MG63 (cell line): ENCODE measurements around the gene SHKBP1. TPM values are rescaled to one million over a fixed set of nuclear protein-coding genes. Genes with fewer than 3 reads are reported as not detected.
"Not testable (repeated sequence)": the region's sequence is repeated elsewhere in the genome, so short reads cannot be mapped to it uniquely, and the experiment has no call there.

Source experiments
- DNase-seq: peaks from one replicate; pipeline ENCODE4 v3.0.0-alpha.2; 2020
- H3K27me3 ChIP-seq: fragments of 250-450 bp; sonication (Bioruptor Pico); 2 replicates; pipeline ENCODE4 v1.5.1; 2020; ENCODE audit warnings: mild to moderate bottlenecking, moderate library complexity
- H3K36me3 ChIP-seq: fragments of 250-450 bp; sonication (Bioruptor Pico); 2 replicates; pipeline ENCODE4 v1.5.1; 2020; ENCODE audit warnings: mild to moderate bottlenecking, moderate library complexity
- H3K4me3 ChIP-seq: fragments of 250-450 bp; sonication (Bioruptor Pico); 2 replicates; pipeline ENCODE4 v1.5.1; 2020; ENCODE audit warnings: mild to moderate bottlenecking, moderate library complexity
- H3K9me3 ChIP-seq: fragments of 250-450 bp; sonication (Bioruptor Pico); 2 replicates; pipeline ENCODE4 v1.5.1; 2020; ENCODE audit warnings: mild to moderate bottlenecking, moderate library complexity
- total RNA-seq: library from RNA; depleted of rRNA; stranded (reverse); fragments of >200 nt; shearing (Covaris generic); gene quantifications from 2 replicates; pipeline ENCODE4 v1.2.3, GENCODE V29; 2014; ENCODE audit warnings: low replicate concordance

The SHKBP1 gene
- total RNA-seq, 1 experiment from 2014 or later = 105 TPM

GRCh38 chr19:40613690-40614621 is 37.3 kb downstream of the SHKBP1 start:
- peaks cover 56% of the 10 kb centered on the region for H3K36me3 ChIP-seq
- H3K9me3 ChIP-seq = no peaks in the 10 kb centered on the region
- no peaks in the 10 kb centered on the region for H3K27me3 ChIP-seq
- peak; percentile 85 for DNase-seq
- H3K4me3 ChIP-seq = peak overlapping the region; percentile 54

GRCh38 chr19:40614622-40615411 is 38.1 kb downstream of the SHKBP1 start:
- Histone ChIP-seq H3K36me3 (peaks cover 64% of the 10 kb centered on the region), H3K27me3 (no peaks in the 10 kb centered on the region), H3K4me3 (peak overlapping the region; percentile 54), H3K9me3 (no peaks in the 10 kb centered on the region)
- peak; percentile 98 for DNase-seq

GRCh38 chr19:40616178-40616577 is 39.5 kb downstream of the SHKBP1 start:
- Histone ChIP-seq H3K27me3 (no peaks in the 10 kb centered on the region), H3K4me3 (no peak overlapping the region), H3K9me3 (no peaks in the 10 kb centered on the region), H3K36me3 (peaks cover 75% of the 10 kb centered on the region)
- no peak for DNase-seq

DNA sequence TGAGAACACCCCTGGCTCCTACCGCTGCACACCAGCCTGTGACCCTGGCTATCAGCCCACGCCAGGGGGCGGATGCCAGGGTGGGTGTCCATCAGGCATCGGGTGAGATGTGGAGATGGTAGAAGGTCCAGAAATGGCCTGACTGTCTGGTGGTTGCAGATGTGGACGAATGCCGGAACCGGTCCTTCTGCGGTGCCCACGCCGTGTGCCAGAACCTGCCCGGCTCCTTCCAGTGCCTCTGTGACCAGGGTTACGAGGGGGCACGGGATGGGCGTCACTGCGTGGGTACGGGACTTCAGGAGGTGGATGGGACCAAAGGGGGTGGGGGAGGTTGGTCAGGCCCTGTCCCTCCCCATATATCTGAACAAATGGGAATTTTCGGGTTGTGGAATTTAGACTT is 40.3 kb downstream of the SHKBP1 start:
- Histone ChIP-seq H3K4me3 (no peak overlapping the region), H3K9me3 (no peaks in the 10 kb centered on the region), H3K36me3 (peaks cover 81% of the 10 kb centered on the region), H3K27me3 (no peaks in the 10 kb centered on the region)
- no peak for DNase-seq

DNA sequence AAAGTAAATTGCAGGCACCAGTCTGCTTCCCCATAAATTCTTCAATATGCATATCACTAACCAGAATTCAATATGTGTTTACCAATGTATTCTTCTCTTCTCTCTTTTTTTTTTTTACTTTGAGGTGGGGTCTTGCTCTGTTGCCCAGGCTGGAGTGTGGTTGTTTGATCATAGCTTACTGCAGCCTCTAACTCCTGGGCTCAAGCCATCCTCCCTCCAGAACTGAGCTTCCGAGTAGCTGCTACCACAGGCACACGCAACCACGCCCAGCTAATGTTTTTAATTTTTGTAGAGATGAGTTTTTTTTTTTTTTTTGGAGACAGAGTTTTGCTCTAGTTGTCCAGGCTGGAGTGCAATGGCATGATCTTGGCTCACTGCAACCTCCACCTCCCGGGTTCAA is 41.3 kb downstream of the SHKBP1 start:
- Histone ChIP-seq H3K36me3 (peaks cover 81% of the 10 kb centered on the region), H3K9me3 (no peaks in the 10 kb centered on the region), H3K4me3 (no peak overlapping the region), H3K27me3 (no peaks in the 10 kb centered on the region)
- no peak for DNase-seq

DNA sequence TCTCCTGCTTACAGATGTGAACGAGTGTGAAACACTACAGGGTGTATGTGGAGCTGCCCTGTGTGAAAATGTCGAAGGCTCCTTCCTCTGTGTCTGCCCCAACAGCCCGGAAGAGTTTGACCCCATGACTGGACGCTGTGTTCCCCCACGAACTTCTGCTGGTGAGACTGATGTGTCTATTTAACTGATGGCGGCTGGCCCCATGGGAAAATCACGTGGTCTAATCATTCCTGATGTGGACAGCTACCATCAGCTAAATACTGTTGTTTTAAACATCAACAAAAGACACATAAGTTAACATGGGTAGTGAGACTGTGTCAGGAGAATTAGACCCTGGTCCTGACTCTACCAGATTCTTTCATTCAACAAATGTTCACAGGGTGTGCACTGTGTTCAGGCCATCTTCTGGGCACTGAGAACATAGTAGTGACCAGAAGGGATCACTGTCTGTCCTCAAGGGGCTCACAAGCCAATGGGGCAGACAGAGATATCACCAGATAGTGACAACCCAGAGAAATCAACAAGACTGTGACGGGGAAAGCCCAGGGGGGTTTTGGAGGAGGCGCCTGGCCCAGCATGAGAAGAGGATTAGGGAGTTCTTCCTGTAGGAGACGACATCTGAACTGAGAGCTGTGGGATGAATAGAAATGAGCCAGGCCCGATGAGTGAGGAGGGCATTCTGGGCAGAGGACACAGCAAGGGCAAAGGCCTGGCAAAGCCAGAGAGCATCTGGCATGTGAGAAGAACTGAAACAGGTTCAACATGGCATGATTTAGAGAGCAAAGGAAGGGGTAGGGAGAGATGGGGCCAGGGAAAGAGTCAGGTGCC is 42.9 kb downstream of the SHKBP1 start:
- DNase-seq = no peak
- H3K36me3 ChIP-seq = peaks cover 82% of the 10 kb centered on the region
- no peaks in the 10 kb centered on the region for H3K27me3 ChIP-seq
- no peaks in the 10 kb centered on the region for H3K9me3 ChIP-seq
- H3K4me3 ChIP-seq = no peak overlapping the region

DNA sequence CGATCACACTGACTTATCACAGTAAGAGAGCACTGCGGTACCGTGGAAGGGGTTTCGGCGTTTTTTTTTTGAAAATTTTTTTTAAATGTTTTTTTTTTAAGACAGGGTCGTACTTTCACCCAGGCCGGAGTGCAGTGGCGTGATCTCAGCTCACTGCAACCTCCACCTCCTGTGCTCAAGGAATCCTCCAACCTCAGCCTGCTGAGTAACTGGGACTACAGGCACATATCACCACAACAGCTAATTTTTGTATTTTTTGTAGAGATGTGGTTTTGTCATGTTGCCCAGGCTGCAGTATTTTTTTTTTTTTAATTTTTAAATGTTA is 43.5 kb downstream of the SHKBP1 start:
- no peaks in the 10 kb centered on the region for H3K27me3 ChIP-seq

DNA sequence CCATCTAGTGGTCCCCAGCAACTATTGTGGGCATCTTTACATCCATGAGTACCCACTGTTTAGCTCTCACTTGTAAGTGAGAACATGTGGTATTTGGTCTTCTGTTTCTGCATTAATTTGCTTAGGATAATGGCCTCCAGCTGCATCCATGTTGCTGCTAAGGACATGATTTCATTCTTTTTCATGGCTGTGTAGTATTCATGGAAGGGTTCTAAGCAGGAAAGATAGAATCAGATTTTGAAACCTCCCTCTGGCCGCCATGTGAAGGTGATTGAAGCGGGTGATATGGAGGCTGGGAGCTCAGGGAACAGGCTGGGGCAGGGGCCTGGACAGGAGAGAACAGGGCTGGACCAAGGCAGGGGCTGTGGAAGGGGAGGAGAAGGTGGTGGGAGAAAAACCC is 44.6 kb downstream of the SHKBP1 start:
- peaks cover 88% of the 10 kb centered on the region for H3K36me3 ChIP-seq
- no peak overlapping the region for H3K4me3 ChIP-seq
- no peak for DNase-seq
- no peaks in the 10 kb centered on the region for H3K9me3 ChIP-seq
- H3K27me3 ChIP-seq = no peaks in the 10 kb centered on the region

More for the DNA sequence above, 43.5 kb downstream of the SHKBP1 start:
- no peak for DNase-seq
- H3K36me3 ChIP-seq = peaks cover 86% of the 10 kb centered on the region
- H3K9me3 ChIP-seq = no peaks in the 10 kb centered on the region
- H3K4me3 ChIP-seq = no peak overlapping the region

GRCh38 chr19:40621966-40622772 is 45.5 kb downstream of the SHKBP1 start:
- H3K9me3 ChIP-seq = no peaks in the 10 kb centered on the region
- DNase-seq = no peak
- peaks cover 87% of the 10 kb centered on the region for H3K36me3 ChIP-seq
- H3K4me3 ChIP-seq = no peak overlapping the region
- no peaks in the 10 kb centered on the region for H3K27me3 ChIP-seq

DNA sequence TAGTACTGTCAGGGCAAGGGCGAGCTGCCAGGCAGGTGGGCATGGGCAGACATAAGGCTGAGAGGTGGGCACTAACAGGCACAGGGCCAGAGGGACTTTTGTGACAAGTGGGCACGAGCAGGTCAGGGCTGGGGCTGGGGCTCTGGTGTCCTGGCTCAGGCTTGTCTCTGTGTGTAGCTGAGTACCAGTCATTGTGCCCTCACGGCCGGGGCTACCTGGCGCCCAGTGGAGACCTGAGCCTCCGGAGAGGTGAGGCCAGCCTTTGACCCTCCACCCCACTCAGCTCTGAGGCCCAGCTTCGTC is 46.1 kb downstream of the SHKBP1 start:
- Histone ChIP-seq H3K9me3 (no peaks in the 10 kb centered on the region), H3K36me3 (peaks cover 90% of the 10 kb centered on the region)

GRCh38 chr19:40623403-40624251 is 47.0 kb downstream of the SHKBP1 start:
- Histone ChIP-seq H3K27me3 (no peaks in the 10 kb centered on the region), H3K4me3 (no peak overlapping the region), H3K36me3 (peaks cover 91% of the 10 kb centered on the region), H3K9me3 (no peaks in the 10 kb centered on the region)
- no peak for DNase-seq

More for the DNA sequence above, 46.1 kb downstream of the SHKBP1 start:
- Histone ChIP-seq H3K4me3 (no peak overlapping the region), H3K27me3 (no peaks in the 10 kb centered on the region)
- DNase-seq = no peak

GRCh38 chr19:40624369-40625153 is 47.9 kb downstream of the SHKBP1 start:
- not testable (repeated sequence) for DNase-seq, H3K27me3 ChIP-seq, H3K9me3 ChIP-seq, H3K4me3 ChIP-seq
- peaks cover 88% of the 10 kb centered on the region for H3K36me3 ChIP-seq

DNA sequence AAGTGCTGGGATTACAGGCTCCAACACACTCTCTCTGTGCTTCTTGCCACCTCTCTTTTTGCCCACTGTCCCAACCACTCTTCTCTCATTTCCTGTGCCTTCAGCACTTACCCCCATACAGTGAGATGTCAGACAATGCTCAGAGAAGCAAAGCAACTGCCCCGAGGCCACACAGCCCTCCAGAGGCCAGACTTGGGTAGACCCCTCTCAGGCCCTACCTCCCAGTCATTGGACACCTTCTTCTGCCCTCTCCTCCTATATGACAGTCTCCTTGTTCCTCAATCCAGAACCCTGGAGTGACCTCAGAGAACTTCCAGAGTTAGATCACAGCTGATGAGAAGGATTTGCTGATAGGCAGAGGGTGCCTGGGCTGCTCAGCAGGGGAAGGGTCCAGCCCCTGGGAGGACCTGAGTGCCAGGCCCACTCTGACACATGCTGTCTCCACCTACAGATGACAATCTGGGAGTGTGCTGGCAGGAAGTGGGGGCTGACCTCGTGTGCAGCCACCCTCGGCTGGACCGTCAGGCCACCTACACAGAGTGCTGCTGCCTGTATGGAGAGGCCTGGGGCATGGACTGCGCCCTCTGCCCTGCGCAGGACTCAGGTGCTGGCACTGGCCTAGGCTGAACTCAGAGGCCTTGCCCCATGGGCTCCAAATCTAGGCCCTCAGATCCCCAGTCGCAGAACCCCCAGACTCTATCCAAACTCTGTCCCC is 48.9 kb downstream of the SHKBP1 start:
- DNase-seq = no peak
- no peaks in the 10 kb centered on the region for H3K9me3 ChIP-seq
- H3K4me3 ChIP-seq = no peak overlapping the region
- no peaks in the 10 kb centered on the region for H3K27me3 ChIP-seq
- peaks cover 88% of the 10 kb centered on the region for H3K36me3 ChIP-seq

GRCh38 chr19:40626918-40627317 is 50.2 kb downstream of the SHKBP1 start:
- Histone ChIP-seq H3K36me3 (peaks cover 82% of the 10 kb centered on the region), H3K4me3 (no peak overlapping the region), H3K9me3 (no peaks in the 10 kb centered on the region), H3K27me3 (no peaks in the 10 kb centered on the region)
- no peak for DNase-seq
